Liver (tissue), 9 donors: ENCODE data around the gene HAO2. TPM values are rescaled to one million over a fixed set of nuclear protein-coding genes. Genes with fewer than 3 reads are reported as not detected.

Experiments
- DNase-seq: peaks from one replicate; pipeline ENCODE4 v3.0.0-alpha.2; 2017; ENCODE audit warnings: low spot score
- H3K27ac ChIP-seq, 2 donors: one replicate each; pipeline ENCODE4 v1.7.0; 2013; ENCODE audit warnings: inconsistent platforms in 2 of 2, low read length in 2 of 2, control low read depth in 1 of 2, low read depth in 1 of 2, mild to moderate bottlenecking in 1 of 2
- H3K27me3 ChIP-seq, 4 donors: one replicate each; pipeline versions ENCODE4 v1.6.1 to v1.7.0; 2013; ENCODE audit warnings: low read length in 3 of 4, inconsistent platforms in 1 of 4, mild to moderate bottlenecking in 1 of 4, moderate library complexity in 1 of 4; ENCODE audit not compliant: control insufficient read depth in 4 of 4, insufficient read depth in 4 of 4
- H3K36me3 ChIP-seq, 4 donors: one replicate each; pipeline versions ENCODE4 v1.6.1 to v1.7.0; 2013; ENCODE audit warnings: low read length in 3 of 4, mild to moderate bottlenecking in 3 of 4, low read depth in 1 of 4, moderate library complexity in 1 of 4; ENCODE audit not compliant: control insufficient read depth in 4 of 4, insufficient read depth in 3 of 4
- H3K4me1 ChIP-seq, 4 donors: one replicate each; pipeline versions ENCODE4 v1.6.1 to v1.7.0; 2013; ENCODE audit warnings: low read length in 3 of 4, mild to moderate bottlenecking in 3 of 4, moderate library complexity in 1 of 4; ENCODE audit not compliant: control insufficient read depth in 4 of 4, insufficient read depth in 4 of 4
- H3K4me3 ChIP-seq, 3 donors: one replicate each; pipeline versions ENCODE4 v1.6.1 to v1.7.0; 2013; ENCODE audit warnings: low read length in 3 of 3, control low read depth in 1 of 3, low read depth in 1 of 3, mild to moderate bottlenecking in 1 of 3
- H3K9ac ChIP-seq, 2 donors: one replicate each; pipeline ENCODE4 v1.7.0; 2013; ENCODE audit warnings: low read length in 2 of 2, mild to moderate bottlenecking in 2 of 2, moderate library complexity in 2 of 2, control low read depth in 1 of 2, low read depth in 1 of 2
- H3K9me3 ChIP-seq, 4 donors: one replicate each; pipeline versions ENCODE4 v1.6.1 to v1.7.0; 2013; ENCODE audit warnings: low read length in 3 of 4; ENCODE audit not compliant: control insufficient read depth in 4 of 4
- ATF3 ChIP-seq: IDR thresholded peaks from 2 replicates; pipeline ENCODE4 v1.6.1; 2016; ENCODE audit warnings: antibody characterized with exemption
- FOXA2 ChIP-seq: IDR thresholded peaks from 2 replicates; pipeline ENCODE4 v1.6.1; 2016; ENCODE audit warnings: antibody characterized with exemption
- GABPA ChIP-seq, 2 donors: IDR thresholded peaks in 1 of 2; conservative IDR thresholded peaks in 1 of 2; 2 replicates each; pipeline ENCODE4 v1.6.1; 2016; ENCODE audit warnings: antibody characterized with exemption in 2 of 2, mild to moderate bottlenecking in 1 of 2, moderate library complexity in 1 of 2
- HNF4A ChIP-seq, 2 donors: conservative IDR thresholded peaks; 2 replicates each; pipeline ENCODE4 v1.6.1; 2016; ENCODE audit warnings: antibody characterized with exemption in 2 of 2, mild to moderate bottlenecking in 2 of 2
- HNF4G ChIP-seq: IDR thresholded peaks from 2 replicates; pipeline ENCODE4 v1.6.1; 2016; ENCODE audit warnings: antibody characterized with exemption
- JUND ChIP-seq, 2 donors: IDR thresholded peaks; 2 replicates each; pipeline ENCODE4 v1.6.1; 2016; ENCODE audit warnings: antibody characterized with exemption in 2 of 2
- NR2F2 ChIP-seq: IDR thresholded peaks from 2 replicates; pipeline ENCODE4 v1.6.1; 2016; ENCODE audit warnings: antibody characterized with exemption
- RAD21 ChIP-seq, 2 donors: IDR thresholded peaks; 2 replicates each; pipeline ENCODE4 v1.6.1; 2016; ENCODE audit warnings: antibody characterized with exemption in 2 of 2, mild to moderate bottlenecking in 2 of 2
- REST ChIP-seq: IDR thresholded peaks from 2 replicates; pipeline ENCODE4 v1.6.1; 2016; ENCODE audit warnings: antibody characterized with exemption, mild to moderate bottlenecking
- SP1 ChIP-seq: IDR thresholded peaks from 2 replicates; pipeline ENCODE4 v1.6.1; 2018; ENCODE audit warnings: antibody characterized with exemption, mild to moderate bottlenecking
- TAF1 ChIP-seq: conservative IDR thresholded peaks from 2 replicates; pipeline ENCODE4 v1.6.1; 2016; ENCODE audit warnings: antibody characterized with exemption, mild to moderate bottlenecking
- YY1 ChIP-seq: IDR thresholded peaks from 2 replicates; pipeline ENCODE4 v1.6.1; 2016; ENCODE audit warnings: antibody characterized with exemption, mild to moderate bottlenecking
- ZBTB33 ChIP-seq: IDR thresholded peaks from 2 replicates; pipeline ENCODE4 v1.6.1; 2016; ENCODE audit warnings: antibody characterized with exemption
- WGBS: extraction: QIAGEN DNeasy Blood & Tissue Kit; methylation state at CpG from one replicate; pipeline ENCODE4 v1.1.7; 2013; 5-methylcytosine and 5-hydroxymethylcytosine counted together
- polyA plus RNA-seq, 2 donors: library from polyadenylated mRNA; stranded (reverse) in 1 of 2; unstranded in 1 of 2; fragments of 200-250 nt in 1 of 2; fragments of >200 nt in 1 of 2; fragmentation: Nextera tagmentation in 1 of 2; extraction: Ambion mirVana in 1 of 2; gene quantifications; one replicate each; pipeline versions ENCODE4 v1.2.1 to v1.2.3, GENCODE V29; 2013 to 2015
- total RNA-seq, 2 donors: library from RNA; depleted of rRNA; stranded (reverse); fragments of >200 nt; gene quantifications; one replicate each; pipeline ENCODE4 v1.2.3, GENCODE V29; 2014
- TF ChIP-seq, protein P1 (sequence below): fragments of 150-350 bp; IDR thresholded peaks from 2 replicates; pipeline ENCODE4 v1.5.1; 2017; ENCODE audit warnings: improper control_type of control experiment, low read depth, low read length; ENCODE audit not compliant: missing input control
- TF ChIP-seq, protein P2 (sequence below): IDR thresholded peaks from 2 replicates; pipeline ENCODE4 v1.6.1; 2016; ENCODE audit warnings: antibody characterized with exemption
- donor health status: healthy.
- donor health status: healthy.
- donor health status: healthy.
- donor health status: healthy.
- donor health status: healthy.

HAO2 gene
- total and polyA plus RNA-seq, 4 donors: 8.2 to 377 (median 150) TPM

DNA sequence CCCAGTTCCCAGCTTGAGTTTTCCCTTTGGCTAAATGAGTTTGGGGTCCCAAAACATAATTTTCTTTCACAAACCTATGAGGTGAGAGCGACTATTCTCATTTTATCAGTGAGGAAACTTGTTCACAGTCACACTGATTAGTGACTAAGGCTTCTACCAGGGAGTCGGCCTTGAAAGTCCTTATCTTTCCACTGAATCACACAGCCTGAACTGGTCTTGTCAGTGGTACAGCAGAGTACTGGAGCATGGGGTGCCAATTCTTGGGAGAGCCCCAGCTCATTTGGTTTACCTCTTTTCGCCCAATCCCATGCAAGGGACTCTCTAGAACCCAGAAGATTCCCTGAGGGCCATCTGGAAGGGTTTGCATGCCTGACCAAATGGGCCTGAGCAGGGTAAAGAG, 63.3 kb downstream of the HAO2 start:
- no peak for DNase-seq
- TF ChIP-seq ZBTB33: no peak
- TF ChIP-seq TAF1: no peak
- no peak for TF ChIP-seq REST
- TF ChIP-seq, protein P1, sequence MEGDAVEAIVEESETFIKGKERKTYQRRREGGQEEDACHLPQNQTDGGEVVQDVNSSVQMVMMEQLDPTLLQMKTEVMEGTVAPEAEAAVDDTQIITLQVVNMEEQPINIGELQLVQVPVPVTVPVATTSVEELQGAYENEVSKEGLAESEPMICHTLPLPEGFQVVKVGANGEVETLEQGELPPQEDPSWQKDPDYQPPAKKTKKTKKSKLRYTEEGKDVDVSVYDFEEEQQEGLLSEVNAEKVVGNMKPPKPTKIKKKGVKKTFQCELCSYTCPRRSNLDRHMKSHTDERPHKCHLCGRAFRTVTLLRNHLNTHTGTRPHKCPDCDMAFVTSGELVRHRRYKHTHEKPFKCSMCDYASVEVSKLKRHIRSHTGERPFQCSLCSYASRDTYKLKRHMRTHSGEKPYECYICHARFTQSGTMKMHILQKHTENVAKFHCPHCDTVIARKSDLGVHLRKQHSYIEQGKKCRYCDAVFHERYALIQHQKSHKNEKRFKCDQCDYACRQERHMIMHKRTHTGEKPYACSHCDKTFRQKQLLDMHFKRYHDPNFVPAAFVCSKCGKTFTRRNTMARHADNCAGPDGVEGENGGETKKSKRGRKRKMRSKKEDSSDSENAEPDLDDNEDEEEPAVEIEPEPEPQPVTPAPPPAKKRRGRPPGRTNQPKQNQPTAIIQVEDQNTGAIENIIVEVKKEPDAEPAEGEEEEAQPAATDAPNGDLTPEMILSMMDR: no peak
- WGBS: 92% methylated on average over 3 of the region's 3 CpGs
- Histone ChIP-seq H3K4me3 (no peak overlapping the region), H3K9me3 (no peaks in the 10 kb centered on the region), H3K4me1 (no peaks in the 10 kb centered on the region), H3K27ac (no peak overlapping the region), H3K9ac (no peak overlapping the region), H3K36me3 (no peaks in the 10 kb centered on the region), H3K27me3 (no peaks in the 10 kb centered on the region)

DNA sequence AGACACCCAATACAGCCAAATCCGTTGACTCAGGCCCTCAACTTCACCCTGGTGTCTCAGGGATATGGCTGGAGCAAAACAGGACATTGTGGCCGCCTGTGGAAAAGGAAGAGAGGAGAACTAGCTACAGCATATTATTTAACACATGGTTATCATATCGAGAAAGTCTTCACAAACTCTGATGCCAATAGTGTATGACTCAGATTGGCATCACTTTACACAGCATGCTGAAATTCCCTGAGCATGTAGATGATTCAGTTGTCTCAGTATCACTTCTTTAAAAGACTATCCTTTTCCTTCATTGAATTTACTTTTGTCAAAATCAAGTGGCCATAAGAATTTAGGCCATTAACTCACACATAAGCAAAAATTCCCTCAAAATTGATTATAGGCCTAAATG, 66.5 kb downstream of the HAO2 start:
- DNase-seq: no peak
- H3K4me3 ChIP-seq: no peak overlapping the region
- no peaks in the 10 kb centered on the region for H3K27me3 ChIP-seq

More for the DNA sequence above, 66.5 kb downstream of the HAO2 start:
- Histone ChIP-seq H3K4me1 (peaks cover 3 to 6% (median 5%) of the 10 kb centered on the region in 4 donors), H3K9ac (no peak overlapping the region), H3K27ac (no peak overlapping the region), H3K9me3 (no peaks in the 10 kb centered on the region), H3K36me3 (no peaks in the 10 kb centered on the region)
- 96% methylated on average over 3 of the region's 3 CpGs for WGBS
- TF ChIP-seq GABPA (IDR thresholded peaks at IDR 0.05 in 1 of 2, conservative IDR thresholded peaks at IDR 0.05 in 1 of 2): no peak
- no peak for TF ChIP-seq HNF4G
- TF ChIP-seq NR2F2: no peak
- TF ChIP-seq HNF4A (conservative IDR thresholded peaks at IDR 0.05): no peak
- no peak for TF ChIP-seq ATF3
- no peak for TF ChIP-seq FOXA2
- TF ChIP-seq, protein P1: no peak
- no peak for TF ChIP-seq YY1
- no peak for TF ChIP-seq ZBTB33
- TF ChIP-seq JUND (IDR thresholded peaks at IDR 0.05): no peak
- no peak for TF ChIP-seq SP1
- TF ChIP-seq RAD21 (IDR thresholded peaks at IDR 0.05): no peak
- TF ChIP-seq, protein P2, sequence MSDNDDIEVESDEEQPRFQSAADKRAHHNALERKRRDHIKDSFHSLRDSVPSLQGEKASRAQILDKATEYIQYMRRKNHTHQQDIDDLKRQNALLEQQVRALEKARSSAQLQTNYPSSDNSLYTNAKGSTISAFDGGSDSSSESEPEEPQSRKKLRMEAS: no peak
